Measurements from ENCODE around the gene UBAC2.

Gene UBAC2

GRCh38 chr13:99261059-99261458 is 60.4 kb downstream of the UBAC2 start:
- Histone ChIP-seq H3K4me3 (ENCODE audit: low read depth, low read length) (no peak overlapping the region), H3K36me3 (replicated peaks) (no peaks in the 10 kb centered on the region), H3K27me3 (replicated peaks) (no peaks in the 10 kb centered on the region), H3K27ac (no peak overlapping the region)
- in situ Hi-C loops (cut with HindIII; ENCODE audit: low pct_ligation_motif_present, low sequenced_read_pairs) = no loop called here
- no peak for TF ChIP-seq CTCF (IDR thresholded peaks at IDR 0.05; ENCODE audit: low read depth, low read length, missing control alignments)
- no peak for DNase-seq

- no peak overlapping the region for H3K4me3 ChIP-seq (ENCODE audit: low read depth, low read length)
- no peak for TF ChIP-seq CTCF (IDR thresholded peaks at IDR 0.05; ENCODE audit: low read depth, low read length, missing control alignments)
- no peak for DNase-seq
- no peaks in the 10 kb centered on the region for H3K36me3 ChIP-seq (replicated peaks)
- no peak overlapping the region for H3K27ac ChIP-seq
- H3K27me3 ChIP-seq (replicated peaks) = no peaks in the 10 kb centered on the region
- in situ Hi-C loops (cut with HindIII; ENCODE audit: low pct_ligation_motif_present, low sequenced_read_pairs) = no loop called here
Measured at GRCh38 chr13:99263126-99263785, 62.6 kb downstream of the UBAC2 start.

GRCh38 chr13:99264051-99264450 is 63.4 kb downstream of the UBAC2 start:
- DNase-seq = no peak
- Histone ChIP-seq H3K4me3 (ENCODE audit: low read depth, low read length) (no peak overlapping the region), H3K27ac (no peak overlapping the region), H3K27me3 (replicated peaks) (no peaks in the 10 kb centered on the region), H3K36me3 (replicated peaks) (no peaks in the 10 kb centered on the region)
- no peak for TF ChIP-seq CTCF (IDR thresholded peaks at IDR 0.05; ENCODE audit: low read depth, low read length, missing control alignments)
- in situ Hi-C loops (cut with HindIII; ENCODE audit: low pct_ligation_motif_present, low sequenced_read_pairs) = no loop called here

- H3K36me3 ChIP-seq (replicated peaks) = no peaks in the 10 kb centered on the region
- no peak overlapping the region for H3K27ac ChIP-seq
- TF ChIP-seq CTCF (IDR thresholded peaks at IDR 0.05; ENCODE audit: low read depth, low read length, missing control alignments) = no peak
- no peak overlapping the region for H3K4me3 ChIP-seq (ENCODE audit: low read depth, low read length)
- DNase-seq = no peak
- in situ Hi-C loops (cut with HindIII; ENCODE audit: low pct_ligation_motif_present, low sequenced_read_pairs) = no loop called here
- no peaks in the 10 kb centered on the region for H3K27me3 ChIP-seq (replicated peaks)
Measured at GRCh38 chr13:99265162-99265800, 64.6 kb downstream of the UBAC2 start.

GRCh38 chr13:99265821-99266426 is 65.3 kb downstream of the UBAC2 start:
- no peaks in the 10 kb centered on the region for H3K36me3 ChIP-seq (replicated peaks)
- no peak overlapping the region for H3K4me3 ChIP-seq (ENCODE audit: low read depth, low read length)
- no peaks in the 10 kb centered on the region for H3K27me3 ChIP-seq (replicated peaks)
- DNase-seq = peak; percentile 28
- TF ChIP-seq CTCF (IDR thresholded peaks at IDR 0.05; ENCODE audit: low read depth, low read length, missing control alignments) = peak; percentile 62
- in situ Hi-C loops (cut with HindIII; ENCODE audit: low pct_ligation_motif_present, low sequenced_read_pairs) = no loop called here
- H3K27ac ChIP-seq = no peak overlapping the region
